ENCODE measurements around the gene GIGYF2. TPM values are rescaled to one million over a fixed set of nuclear protein-coding genes. Genes with fewer than 3 reads are reported as not detected.

Gene GIGYF2
- total and polyA plus RNA-seq, 2 of the 13 experiments (the other 11 are each of a cell fraction or from before 2014, with no cell fraction given): 44.9 to 73.5 TPM

DNA sequence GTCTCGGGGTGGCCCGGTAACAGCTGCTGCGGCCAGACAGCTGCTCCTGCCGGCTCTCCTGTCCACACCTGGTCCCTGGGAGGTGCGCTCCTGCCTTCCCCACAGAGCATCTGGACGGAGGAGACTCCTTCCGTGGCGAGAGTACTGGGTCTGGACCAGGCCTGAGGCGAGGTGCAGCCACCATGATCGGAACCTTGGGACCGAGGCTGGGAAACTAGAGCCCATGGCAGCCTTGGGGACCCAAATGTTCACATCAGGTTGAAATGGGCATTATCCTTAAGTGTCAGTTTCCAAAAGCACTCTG lies 628 bp downstream of the GIGYF2 start (continued):
- TF ChIP-seq DPF2 (CRISPR knock-in tag; IDR thresholded peaks at IDR 0.05; ENCODE audit: borderline replicate concordance, low read depth) (0 out of 2 replicates have a peak, but pooled peaks have one; percentile 0), GZF1 (CRISPR knock-in tag; IDR thresholded peaks at IDR 0.05) (no peak), MYNN (CRISPR knock-in tag; IDR thresholded peaks at IDR 0.05; ENCODE audit: low read depth) (0 out of 2 replicates have a peak, but pooled peaks have one; percentile 23), ZNF543 (CRISPR knock-in tag; IDR thresholded peaks at IDR 0.05) (peak; percentile 21; the same call in 1 of the 2 replicates), MXD4 (CRISPR knock-in tag; IDR thresholded peaks at IDR 0.05) (peak; percentile 20; the same call in 1 of the 2 replicates), ZNF256 (CRISPR knock-in tag; conservative IDR thresholded peaks at IDR 0.05) (0 out of 2 replicates have a peak, but pooled peaks have one; percentile 5), ARHGAP35 (CRISPR knock-in tag; IDR thresholded peaks at IDR 0.05; ENCODE audit: borderline replicate concordance) (peak; percentile 34; the same call in 1 of the 2 replicates), ATAD3A (CRISPR knock-in tag; IDR thresholded peaks at IDR 0.05) (peak; percentile 70; the same call in 1 of the 2 replicates), ZKSCAN5 (CRISPR knock-in tag; IDR thresholded peaks at IDR 0.05) (no peak), ZNF496 (CRISPR knock-in tag; IDR thresholded peaks at IDR 0.05; ENCODE audit: insufficient replicate concordance) (no peak), SMAD9 (CRISPR knock-in tag; IDR thresholded peaks at IDR 0.05) (peak; percentile 94), ZNF598 (CRISPR knock-in tag; IDR thresholded peaks at IDR 0.05; ENCODE audit: borderline replicate concordance) (peak; percentile 92), NCOA5 (CRISPR knock-in tag; IDR thresholded peaks at IDR 0.05) (no peak), ZNF749 (CRISPR knock-in tag; IDR thresholded peaks at IDR 0.05; ENCODE audit: borderline replicate concordance) (0 out of 2 replicates have a peak, but pooled peaks have one; percentile 1), REPIN1 (CRISPR knock-in tag; IDR thresholded peaks at IDR 0.05; ENCODE audit: borderline replicate concordance, low read depth) (0 out of 2 replicates have a peak, but pooled peaks have one; percentile 5), SKI (IDR thresholded peaks at IDR 0.05; ENCODE audit: partially characterized antibody) (no peak), PITX1 (CRISPR knock-in tag; IDR thresholded peaks at IDR 0.05) (peak; percentile 6; the same call in 1 of the 2 replicates), ZFYVE20 (CRISPR knock-in tag; IDR thresholded peaks at IDR 0.05; ENCODE audit: borderline replicate concordance, low read depth) (no peak)
- TF ChIP-seq, protein P1, sequence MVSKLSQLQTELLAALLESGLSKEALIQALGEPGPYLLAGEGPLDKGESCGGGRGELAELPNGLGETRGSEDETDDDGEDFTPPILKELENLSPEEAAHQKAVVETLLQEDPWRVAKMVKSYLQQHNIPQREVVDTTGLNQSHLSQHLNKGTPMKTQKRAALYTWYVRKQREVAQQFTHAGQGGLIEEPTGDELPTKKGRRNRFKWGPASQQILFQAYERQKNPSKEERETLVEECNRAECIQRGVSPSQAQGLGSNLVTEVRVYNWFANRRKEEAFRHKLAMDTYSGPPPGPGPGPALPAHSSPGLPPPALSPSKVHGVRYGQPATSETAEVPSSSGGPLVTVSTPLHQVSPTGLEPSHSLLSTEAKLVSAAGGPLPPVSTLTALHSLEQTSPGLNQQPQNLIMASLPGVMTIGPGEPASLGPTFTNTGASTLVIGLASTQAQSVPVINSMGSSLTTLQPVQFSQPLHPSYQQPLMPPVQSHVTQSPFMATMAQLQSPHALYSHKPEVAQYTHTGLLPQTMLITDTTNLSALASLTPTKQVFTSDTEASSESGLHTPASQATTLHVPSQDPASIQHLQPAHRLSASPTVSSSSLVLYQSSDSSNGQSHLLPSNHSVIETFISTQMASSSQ (IDR thresholded peaks at IDR 0.05; ENCODE audit: low read depth): no peak
- TF ChIP-seq, protein P1 (CRISPR knock-in tag; IDR thresholded peaks at IDR 0.05; ENCODE audit: borderline replicate concordance): no peak
- TF ChIP-seq, protein P2, sequence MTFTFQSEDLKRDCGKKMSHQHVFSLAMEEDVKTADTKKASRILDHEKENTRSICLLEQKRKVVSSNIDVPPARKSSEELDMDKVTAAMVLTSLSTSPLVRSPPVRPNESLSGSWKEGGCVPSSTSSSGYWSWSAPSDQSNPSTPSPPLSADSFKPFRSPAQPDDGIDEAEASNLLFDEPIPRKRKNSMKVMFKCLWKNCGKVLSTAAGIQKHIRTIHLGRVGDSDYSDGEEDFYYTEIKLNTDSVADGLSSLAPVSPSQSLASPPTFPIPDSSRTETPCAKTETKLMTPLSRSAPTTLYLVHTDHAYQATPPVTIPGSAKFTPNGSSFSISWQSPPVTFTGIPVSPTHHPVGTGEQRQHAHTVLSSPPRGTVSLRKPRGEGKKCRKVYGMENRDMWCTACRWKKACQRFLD (CRISPR knock-in tag; IDR thresholded peaks at IDR 0.05; ENCODE audit: borderline replicate concordance): no peak
- TF ChIP-seq, protein P3, sequence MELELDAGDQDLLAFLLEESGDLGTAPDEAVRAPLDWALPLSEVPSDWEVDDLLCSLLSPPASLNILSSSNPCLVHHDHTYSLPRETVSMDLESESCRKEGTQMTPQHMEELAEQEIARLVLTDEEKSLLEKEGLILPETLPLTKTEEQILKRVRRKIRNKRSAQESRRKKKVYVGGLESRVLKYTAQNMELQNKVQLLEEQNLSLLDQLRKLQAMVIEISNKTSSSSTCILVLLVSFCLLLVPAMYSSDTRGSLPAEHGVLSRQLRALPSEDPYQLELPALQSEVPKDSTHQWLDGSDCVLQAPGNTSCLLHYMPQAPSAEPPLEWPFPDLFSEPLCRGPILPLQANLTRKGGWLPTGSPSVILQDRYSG (CRISPR knock-in tag; IDR thresholded peaks at IDR 0.05): no peak
- TF ChIP-seq, protein P4, sequence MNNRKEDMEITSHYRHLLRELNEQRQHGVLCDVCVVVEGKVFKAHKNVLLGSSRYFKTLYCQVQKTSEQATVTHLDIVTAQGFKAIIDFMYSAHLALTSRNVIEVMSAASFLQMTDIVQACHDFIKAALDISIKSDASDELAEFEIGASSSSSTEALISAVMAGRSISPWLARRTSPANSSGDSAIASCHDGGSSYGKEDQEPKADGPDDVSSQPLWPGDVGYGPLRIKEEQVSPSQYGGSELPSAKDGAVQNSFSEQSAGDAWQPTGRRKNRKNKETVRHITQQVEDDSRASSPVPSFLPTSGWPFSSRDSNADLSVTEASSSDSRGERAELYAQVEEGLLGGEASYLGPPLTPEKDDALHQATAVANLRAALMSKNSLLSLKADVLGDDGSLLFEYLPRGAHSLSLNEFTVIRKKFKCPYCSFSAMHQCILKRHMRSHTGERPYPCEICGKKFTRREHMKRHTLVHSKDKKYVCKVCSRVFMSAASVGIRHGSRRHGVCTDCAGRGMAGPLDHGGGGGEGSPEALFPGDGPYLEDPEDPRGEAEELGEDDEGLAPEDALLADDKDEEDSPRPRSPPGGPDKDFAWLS (CRISPR knock-in tag; IDR thresholded peaks at IDR 0.05; ENCODE audit: borderline replicate concordance): no peak
